GM19372 (cell line): ENCODE measurements around the gene MPHOSPH6.
"Not testable (repeated sequence)": the region's sequence is repeated elsewhere in the genome, so short reads cannot be mapped to it uniquely, and the experiment has no call there.

Experiments
- ATAC-seq: cut with Tn5 transposase; IDR thresholded peaks from one replicate; pipeline ENCODE4 v1.9.1; 2021; ENCODE audit warnings: mild to moderate bottlenecking, low read depth, moderate library complexity; ENCODE audit not compliant: unreplicated experiment

Gene MPHOSPH6

DNA sequence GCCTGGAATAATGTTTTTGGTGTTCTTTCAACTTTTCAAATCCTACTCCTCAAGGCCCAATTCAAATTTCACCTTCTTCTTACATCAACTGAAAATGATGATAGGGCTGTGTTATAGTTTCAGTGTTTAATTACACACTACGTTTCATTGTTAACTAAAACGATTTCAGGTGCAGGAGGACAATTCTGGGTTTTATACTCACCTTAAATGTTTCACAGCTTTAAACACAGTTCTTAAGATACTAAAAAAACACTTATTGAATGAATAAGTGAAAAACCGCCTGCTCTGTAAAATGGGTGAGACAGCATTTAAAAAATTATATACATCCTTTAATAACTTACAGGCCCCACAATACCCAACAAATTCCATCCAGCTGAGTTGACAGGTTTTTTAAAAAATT lies 6.2 kb upstream of the MPHOSPH6 start:
- no peak for ATAC-seq

DNA sequence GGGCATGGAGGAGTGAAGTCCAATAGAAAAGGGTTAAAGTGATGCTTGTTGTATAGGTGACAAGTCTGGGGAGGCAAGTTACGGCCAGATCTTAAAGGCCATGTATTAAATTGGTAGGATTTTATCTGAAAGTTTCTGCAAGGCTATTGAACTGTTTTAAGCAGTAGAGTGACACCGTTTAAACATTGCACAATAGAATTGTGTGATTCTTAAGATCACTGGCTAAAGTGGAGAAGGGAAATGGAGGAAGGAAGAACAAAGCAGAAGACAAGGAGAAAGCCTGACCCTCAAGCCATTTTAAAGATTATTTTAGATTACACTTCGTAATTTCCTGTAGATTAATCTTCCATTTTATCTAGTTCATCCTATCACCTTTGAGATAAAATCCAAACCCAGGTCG lies 5.6 kb upstream of the MPHOSPH6 start:
- ATAC-seq: no peak

DNA sequence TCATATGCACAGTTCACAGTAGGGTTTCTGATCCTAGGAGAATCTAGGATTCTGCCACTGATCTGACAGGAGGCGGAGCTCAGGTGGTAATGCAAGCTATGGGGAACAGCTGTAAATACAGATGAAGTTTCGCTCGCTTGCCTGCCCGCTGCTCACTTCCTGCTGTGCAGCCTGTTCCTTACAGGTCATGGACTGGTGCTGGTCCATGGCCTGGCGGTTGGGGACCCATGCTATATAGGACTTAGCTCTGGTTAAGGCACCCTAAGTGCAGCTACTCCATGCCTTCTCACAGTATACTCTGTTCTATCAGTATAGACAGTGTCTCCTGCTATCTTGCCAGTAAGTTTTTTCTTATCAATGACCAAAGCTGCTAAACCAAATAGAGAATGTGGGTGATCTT lies 2.4 kb downstream of the MPHOSPH6 start:
- ATAC-seq: no peak

DNA sequence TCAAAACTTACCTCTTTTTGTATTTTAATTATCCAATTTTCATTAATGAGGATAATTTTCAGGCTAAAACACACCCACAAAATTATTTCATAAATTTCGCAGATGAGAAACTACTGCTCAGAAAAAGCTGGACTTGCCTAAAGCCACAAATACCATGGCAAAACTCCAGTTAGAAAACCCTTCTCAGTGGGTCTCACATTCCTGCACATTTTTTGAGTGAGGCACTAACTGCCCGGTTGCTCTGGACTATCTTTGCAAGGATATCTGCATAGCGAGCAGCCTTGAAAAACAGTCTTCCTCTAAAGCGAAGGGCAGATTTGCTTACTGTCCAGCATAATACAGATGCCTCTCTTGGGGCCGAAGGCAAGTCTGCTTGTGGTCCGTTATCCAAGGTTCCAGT lies 9.8 kb downstream of the MPHOSPH6 start:
- ATAC-seq: no peak

DNA sequence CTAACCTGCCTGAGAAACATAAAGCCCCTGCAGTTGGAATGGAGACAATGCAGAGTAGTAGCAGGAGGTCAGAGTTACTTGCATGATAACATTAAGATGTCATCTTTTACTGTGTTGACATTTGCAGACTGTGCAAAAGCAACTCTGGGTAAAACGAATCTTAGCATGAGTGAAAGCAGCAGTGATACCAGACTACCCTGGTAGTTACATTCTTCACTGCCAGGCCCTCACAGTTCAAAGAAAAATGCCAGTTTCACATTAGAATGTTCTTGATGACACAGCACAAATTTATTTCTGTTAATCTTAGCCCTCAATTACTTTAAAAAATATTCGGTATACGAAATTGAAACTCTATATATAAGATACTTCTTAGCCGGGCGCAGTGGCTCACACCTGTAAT lies 12.2 kb downstream of the MPHOSPH6 start:
- no peak for ATAC-seq

DNA sequence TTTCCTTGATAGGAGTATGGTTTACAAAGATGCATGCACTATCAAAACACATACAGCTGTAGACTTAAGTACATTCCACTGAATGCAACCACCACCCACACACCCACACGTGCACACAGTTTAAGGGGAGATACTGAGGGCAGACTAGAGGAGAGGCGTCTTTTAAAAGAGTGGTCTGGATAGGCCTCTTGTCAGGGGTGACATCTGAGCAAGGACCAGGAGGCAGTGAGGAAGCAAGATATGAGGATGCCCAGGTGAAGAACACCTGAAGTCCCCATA lies 12.6 kb downstream of the MPHOSPH6 start:
- no peak for ATAC-seq

DNA sequence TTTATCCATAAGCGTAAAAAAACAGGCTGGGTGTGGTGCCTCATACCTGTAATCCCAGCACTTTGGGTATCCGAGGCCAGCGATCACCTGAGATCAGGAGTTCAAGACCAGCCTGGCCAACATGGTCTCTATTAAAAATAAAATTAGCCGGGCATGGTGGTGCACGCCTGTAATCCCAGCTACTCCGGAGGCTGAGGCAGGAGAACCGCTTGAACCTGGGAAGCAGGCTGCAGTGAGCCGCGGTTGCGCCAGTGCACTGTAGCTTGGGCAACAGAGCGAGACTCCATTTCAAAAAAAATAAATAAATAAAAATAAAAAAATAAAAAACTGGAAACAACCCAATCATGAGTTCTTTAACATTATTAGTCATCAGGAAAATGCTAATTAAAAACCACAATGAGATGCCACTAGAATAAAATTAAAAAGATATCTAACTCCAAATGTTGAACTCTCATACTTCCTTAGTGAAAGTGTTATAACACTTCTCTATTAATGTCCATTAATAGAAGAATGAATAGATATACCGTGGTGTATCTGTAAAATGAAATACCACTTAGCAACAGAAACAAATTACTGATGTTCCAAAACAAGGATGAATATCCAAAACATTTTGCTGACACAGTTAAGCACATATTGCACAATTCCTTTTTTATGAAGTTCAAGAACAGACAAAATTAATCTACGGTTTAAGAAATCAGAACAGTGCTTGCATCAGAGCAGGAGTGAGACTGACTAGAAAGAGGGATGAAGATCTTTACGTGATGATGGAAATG lies 13.1 kb downstream of the MPHOSPH6 start:
- no peak for ATAC-seq

DNA sequence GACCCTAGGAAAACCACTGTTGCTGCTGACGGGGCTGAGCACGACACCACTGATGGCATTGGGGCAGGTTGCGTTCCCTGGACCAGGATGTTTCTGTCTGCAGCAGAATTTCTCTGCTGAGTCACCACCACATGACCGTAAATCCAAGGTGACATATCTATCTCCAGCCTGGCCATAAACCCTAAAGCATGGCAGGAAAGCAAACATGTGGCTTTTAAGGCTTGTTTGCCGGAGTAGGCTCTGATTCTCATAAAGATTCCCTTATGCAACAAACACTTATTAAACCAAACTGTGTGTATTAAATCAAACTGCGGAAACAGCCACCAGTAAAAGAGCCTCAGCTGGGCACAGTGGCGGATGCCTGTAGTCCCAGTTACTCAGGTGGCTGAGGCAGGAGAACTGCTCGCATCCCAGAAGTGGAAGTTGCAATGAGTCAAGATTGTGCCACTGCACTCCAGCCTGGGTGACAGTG lies 17.3 kb downstream of the MPHOSPH6 start:
- ATAC-seq: no peak

DNA sequence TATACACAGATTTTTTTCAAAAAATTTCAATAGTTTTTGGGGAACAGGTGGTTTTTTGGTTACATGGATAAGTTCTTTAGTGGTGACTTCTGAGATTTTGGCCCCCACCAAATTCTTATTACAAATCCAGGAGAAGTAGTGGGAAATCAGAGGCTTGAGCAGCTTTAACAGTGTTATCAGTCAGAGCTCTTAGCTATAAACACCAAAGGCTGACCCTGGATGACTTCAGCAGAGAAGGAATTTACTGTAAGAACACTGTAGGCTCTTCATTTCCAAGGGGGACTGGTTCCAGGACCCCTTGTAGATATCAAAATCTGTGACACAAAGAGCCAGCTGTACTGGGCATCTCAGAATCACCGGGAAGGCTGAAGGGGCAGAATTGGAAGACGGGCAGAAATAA lies 17.8 kb downstream of the MPHOSPH6 start:
- no peak for ATAC-seq

DNA sequence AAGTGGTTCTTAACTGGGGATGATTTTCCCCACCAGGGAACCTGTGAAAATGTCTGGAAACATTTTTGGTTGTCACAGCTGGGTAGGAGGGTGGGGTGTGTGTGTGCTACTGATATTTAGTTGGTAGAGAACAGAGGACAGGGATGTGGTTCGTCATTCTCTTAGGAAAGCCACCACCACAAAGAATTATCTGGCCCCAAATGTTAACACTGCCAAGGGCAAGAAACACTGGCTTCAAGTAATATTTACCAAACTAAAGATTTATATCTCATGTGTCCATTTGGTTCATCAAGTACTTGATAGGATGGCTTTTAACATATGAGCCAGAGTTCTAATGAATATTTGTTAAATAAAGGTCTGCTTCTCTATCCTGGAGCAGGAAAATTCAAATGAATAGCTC lies 19.5 kb downstream of the MPHOSPH6 start:
- ATAC-seq: no peak

DNA sequence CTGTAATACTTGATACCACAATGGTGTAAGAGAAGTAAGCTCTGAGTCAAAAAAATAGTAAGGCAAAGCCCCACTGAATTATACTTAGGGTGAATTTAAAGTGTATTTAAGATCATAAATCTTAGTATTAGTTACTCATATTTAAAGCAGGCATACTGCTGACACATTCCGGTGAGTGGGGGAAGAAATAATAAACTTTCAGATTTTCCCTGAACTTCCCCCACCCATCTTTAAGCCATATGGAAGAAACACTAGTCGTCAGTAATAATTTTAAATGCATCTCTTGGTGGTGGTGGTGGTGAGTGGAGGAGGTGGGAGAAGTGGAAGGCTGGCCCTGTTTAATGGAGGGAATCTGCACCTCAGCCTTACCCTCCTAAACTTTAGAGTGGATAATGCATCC lies 20.5 kb downstream of the MPHOSPH6 start:
- no peak for ATAC-seq

DNA sequence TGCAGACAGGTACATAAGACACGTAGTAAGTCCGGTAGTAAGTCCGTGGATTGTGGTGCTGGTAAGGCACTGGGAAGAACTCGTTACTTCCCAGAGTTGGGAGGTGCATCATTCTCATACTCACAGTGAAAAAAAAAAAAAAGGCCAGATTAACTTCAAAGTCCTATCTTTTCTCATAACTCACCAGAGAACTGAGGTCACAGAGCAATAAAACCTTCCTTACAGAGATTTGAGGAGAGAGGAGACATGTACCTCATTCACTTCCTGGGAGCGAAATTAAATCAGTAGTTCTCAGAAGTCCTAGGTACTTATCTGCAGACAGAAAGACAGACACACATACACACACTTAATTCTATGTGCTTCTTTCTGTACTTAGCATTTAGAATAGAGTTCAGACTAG lies 22.5 kb downstream of the MPHOSPH6 start:
- ATAC-seq: no peak

DNA sequence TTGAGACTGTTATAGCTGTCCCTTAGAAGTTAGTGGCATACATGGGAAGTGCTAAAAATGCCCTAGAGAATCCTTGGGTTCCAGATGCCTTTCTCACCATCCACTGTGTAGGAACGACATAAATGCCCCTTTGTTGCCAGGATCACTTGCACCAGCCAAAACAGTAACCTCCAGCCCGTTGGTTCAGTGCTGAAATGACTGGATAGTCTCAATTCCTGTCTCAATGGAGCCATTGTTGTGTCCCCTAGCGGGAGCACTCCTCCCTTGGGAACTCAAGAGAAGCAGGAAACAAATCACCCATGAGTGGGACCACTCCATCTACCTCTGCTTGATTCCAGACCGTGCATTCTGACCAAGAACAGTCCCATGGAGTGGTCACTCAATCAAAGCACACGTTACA lies 23.1 kb downstream of the MPHOSPH6 start:
- ATAC-seq: no peak

DNA sequence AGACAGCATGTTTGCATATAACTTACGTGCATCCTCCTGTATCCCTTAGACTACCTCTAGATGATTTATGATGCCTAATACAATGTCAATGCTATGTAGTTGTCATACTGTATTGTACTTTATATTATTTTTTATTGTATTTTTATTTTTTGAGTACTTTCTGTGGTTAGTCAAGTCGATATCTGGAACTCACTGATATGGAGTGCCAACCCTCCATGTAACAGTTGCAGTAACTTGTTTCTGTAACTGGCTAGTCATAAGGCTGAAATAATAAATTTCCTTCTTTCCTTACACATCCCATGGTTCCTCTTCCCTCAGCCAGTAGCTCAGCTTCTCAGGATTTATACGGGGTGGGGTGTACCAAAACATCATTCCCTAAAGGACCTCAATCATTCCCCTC lies 23.5 kb downstream of the MPHOSPH6 start:
- ATAC-seq: no peak

DNA sequence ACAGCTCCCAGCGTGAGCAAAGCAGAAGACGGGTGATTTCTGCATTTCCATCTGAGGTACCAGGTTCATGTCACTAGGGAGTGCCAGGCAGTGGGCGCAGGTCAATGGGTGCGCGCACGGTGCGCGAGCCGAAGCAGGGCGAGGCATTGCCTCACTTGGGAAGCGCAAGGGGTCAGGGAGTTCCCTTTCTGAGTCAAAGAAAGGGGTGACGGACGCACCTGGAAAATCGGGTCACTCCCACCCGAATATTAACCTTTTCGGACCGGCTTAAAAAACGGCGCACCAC lies 30.8 kb downstream of the MPHOSPH6 start:
- not testable (repeated sequence) for ATAC-seq

DNA sequence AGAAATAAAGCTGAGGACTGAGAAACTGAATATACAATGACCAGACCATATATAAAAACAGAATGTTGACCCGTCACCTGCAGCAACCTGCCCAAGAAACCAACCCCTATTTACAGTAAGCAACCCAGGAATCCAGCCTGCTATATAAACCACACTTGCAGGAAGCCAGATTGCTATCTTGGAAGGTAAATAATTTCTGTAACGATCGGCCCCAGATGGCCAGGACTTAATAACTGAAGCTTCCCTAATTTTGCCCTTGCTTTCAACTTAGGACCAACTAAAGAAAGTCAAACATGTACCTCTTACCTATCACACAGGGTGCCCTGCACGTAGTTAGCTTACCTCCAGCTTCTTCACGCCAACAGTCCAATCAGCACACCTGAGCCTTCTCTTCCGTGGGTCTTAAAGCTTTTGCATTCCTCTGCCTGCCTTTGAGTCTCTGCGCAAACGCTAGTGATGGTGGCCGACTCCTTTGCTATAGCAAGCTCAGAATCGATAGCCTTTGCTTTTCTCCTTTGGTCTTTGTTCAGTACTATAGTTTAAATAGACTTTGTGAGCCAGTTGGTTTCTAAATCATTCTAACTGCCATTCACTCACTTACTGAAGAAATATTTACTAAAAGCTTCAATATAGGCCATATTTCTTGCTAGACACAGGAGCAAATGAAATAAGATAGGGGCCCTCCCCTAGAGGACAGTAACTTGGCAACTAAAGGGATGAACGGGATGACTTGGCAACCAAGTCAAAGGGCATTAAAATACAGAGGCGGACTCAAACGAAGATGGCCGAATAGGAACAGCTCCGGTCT lies 31.3 kb downstream of the MPHOSPH6 start:
- no peak for ATAC-seq

DNA sequence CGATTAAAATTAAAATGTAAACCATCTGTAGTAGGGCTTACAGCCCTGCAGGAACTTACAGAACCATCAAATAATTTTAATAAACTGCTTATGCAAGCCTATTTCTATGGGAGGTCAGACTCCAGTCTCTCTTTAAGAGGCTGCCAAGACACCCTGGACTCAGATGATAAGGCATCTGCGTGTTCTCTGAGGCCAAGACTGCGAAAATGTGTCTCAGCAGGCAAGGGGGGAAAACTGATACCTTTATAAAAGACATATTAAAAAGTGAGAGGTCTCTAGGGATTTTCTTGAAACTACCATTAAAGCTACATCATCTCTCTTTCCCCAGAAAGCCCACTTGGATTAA lies 32.2 kb downstream of the MPHOSPH6 start:
- ATAC-seq: no peak

DNA sequence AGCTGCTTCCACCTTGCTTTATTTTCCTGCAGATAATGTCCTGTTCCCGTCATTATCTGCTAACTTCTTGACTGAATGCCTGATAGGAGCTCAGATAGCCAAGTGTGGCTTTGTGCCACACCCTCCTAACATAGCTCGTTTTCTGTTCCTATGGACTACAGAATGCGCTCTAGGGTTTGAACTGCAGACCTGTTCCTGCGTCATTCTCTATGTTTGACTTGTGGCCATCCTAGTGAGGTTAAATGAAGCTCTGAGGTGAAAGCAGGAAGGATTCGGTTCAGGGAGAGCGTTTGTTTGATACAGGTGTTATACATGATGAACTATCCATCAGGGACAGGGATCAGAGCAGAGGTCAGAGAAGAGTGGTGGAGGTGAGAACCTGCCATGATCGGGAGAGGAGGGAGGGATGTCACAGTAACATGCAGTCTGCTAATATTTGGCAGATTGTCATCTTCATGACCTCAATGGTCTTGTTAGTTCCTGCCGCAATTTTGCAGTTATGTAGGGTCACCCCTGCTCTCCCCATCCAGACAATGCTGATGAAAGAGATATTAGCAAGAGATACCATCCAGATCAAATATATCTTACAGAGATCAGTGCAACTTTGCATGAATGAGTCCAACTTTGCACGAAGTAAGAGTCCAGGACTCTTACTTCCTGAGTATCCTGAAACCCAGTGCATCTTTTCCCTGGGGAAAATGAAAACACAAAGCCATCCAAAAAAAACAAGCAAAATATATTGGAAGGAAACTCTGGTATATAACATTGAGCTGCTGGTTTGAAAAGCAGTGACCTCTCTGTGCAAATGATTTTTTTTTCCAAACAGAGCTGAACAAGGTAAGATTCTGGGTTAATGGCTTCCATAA lies 32.8 kb downstream of the MPHOSPH6 start:
- ATAC-seq: no peak

DNA sequence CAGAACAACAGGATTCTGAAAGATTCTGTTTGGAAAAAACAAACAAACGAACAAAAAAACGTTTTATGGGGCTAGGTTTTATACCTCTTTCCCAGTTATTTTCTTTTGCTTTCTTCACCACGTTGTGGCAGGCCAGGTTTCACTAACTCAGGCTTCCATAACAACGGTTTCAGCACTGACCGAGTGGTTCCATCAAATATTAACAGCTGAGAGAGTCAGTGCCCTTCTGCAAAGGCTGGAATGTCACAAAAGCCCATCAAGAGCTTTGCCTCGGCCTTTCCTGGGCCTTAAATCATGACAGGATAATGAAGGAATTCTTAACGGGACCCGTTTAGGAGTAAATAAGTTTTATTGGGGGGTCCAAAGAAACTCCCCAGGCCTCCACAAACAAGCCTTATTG lies 34.2 kb downstream of the MPHOSPH6 start:
- no peak for ATAC-seq

DNA sequence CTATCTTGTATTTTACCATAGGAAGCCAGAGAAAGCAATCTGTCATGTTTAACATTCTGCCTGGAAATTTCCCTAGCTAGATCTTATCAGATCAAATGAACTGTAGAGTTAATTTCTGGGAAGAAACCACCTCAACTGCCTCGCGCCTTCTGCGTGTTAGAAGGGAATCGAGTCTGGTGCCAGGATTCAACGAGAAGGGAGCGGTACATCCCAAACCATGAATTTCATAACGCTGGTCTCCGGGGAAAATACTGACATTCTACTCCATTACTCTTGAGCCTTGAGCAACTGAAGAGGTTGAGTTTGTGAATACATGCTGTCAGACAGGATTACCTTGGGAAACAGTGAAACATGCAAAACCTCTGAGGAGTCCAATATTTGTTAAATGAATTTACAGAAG lies 35.2 kb downstream of the MPHOSPH6 start:
- no peak for ATAC-seq

DNA sequence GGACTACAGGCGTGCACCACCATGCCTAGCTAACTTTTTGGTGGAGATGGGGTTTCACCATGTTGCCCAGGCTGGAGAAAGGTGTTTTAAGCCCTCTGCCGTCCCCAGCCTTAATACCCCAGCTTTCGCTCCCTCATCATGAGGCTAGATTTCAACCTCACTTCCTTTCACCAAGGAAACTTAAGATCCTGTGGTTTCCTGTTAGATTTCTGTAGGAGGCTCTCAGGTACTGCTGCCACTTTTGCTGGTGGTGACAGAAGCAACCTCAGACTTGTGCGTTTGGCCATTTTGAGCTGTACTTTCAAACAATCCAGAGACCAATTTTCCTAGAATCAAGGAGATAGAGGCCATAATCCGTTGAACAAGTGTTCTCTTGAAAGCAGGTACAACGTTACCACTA lies 36.2 kb downstream of the MPHOSPH6 start:
- no peak for ATAC-seq

DNA sequence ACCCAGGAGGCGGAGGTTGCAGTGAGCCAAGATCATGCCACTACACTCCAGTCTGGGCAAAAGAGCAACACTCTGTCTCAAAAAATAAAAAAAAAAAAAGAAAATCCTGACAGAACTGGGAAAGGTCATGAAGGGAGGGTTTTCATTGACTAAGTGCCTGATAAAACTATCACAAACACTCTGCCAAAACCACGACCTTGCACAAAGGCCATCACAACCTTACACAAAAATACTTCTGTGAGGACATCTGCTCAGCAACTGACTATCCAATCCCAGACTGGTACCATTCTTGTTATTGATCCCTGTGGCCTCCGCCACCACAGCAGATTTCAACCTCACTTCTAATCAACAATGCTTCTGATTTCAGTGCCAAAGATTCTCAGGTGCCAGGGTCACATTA lies 40.1 kb downstream of the MPHOSPH6 start:
- no peak for ATAC-seq
